OCI-LY7 (cell line): ENCODE measurements around the gene CELF4. TPM values are rescaled to one million over a fixed set of nuclear protein-coding genes. Genes with fewer than 3 reads are reported as not detected.

Experiments
- BruUV-seq: library from RNA; stranded (reverse); fragments of 400-500 nt; replicated peaks from 2 replicates; lab custom pipeline; 2021; lab: Mats Ljungman, UMichigan
- CTCF ChIA-PET: fragments of 300-600 bp; sonication (Branson Sonifier 250); formaldehyde crosslinking; loops from one replicate; lab custom pipeline; 2022; ENCODE audit warnings: antibody characterized with exemption; ENCODE audit not compliant: unreplicated experiment; lab: Charles Lee
- POLR2A ChIA-PET: fragments of 300-600 bp; sonication (Branson Sonifier 250); formaldehyde crosslinking; loops from one replicate; lab custom pipeline; 2022; ENCODE audit warnings: antibody characterized with exemption; lab: Charles Lee
- DNase-seq: peaks from one replicate; pipeline ENCODE4 v3.0.0-alpha.2; 2015; ENCODE audit warnings: low spot score
- H2AFZ ChIP-seq: fragments of 200-600 bp; sonication (generic), shearing (Covaris generic); 2 replicates; pipeline ENCODE4 v1.6.1; 2014; ENCODE audit warnings: mild to moderate bottlenecking, antibody characterized with exemption, low read length, moderate library complexity
- H3K27ac ChIP-seq: fragments of 200-600 bp; sonication (generic); 2 replicates; pipeline ENCODE4 v1.5.1; 2014; ENCODE audit warnings: mixed run types, low read depth, mild to moderate bottlenecking, moderate library complexity, low read length, inconsistent platforms; ENCODE audit not compliant: poor library complexity, severe bottlenecking
- H3K36me3 ChIP-seq: fragments of 200-600 bp; sonication (generic); 2 replicates; pipeline ENCODE4 v1.6.1; 2014; ENCODE audit warnings: mild to moderate bottlenecking, antibody characterized with exemption, low read length, moderate library complexity, mixed read lengths; ENCODE audit not compliant: insufficient read depth
- H3K4me1 ChIP-seq: fragments of 200-600 bp; sonication (generic); 2 replicates; pipeline ENCODE4 v1.5.1; 2014; ENCODE audit warnings: mild to moderate bottlenecking, low read length; ENCODE audit not compliant: insufficient read depth, poor library complexity, severe bottlenecking
- H3K4me2 ChIP-seq: fragments of 200-600 bp; sonication (generic); 2 replicates; pipeline ENCODE4 v1.6.1; 2014; ENCODE audit warnings: mild to moderate bottlenecking, low read length
- H3K4me3 ChIP-seq: fragments of 200-600 bp; sonication (generic); 2 replicates; pipeline ENCODE4 v1.5.1; 2014; ENCODE audit warnings: mild to moderate bottlenecking, low read depth, low read length; ENCODE audit not compliant: poor library complexity, severe bottlenecking
- H3K79me2 ChIP-seq: fragments of 200-600 bp; sonication (generic); 2 replicates; pipeline ENCODE4 v1.6.1; 2016; ENCODE audit warnings: low read depth, mild to moderate bottlenecking, low read length, moderate library complexity, mixed read lengths; ENCODE audit not compliant: insufficient read depth
- H3K9me2 ChIP-seq: fragments of 200-600 bp; sonication (generic); 2 replicates; pipeline ENCODE4 v1.6.1; 2016; ENCODE audit warnings: mild to moderate bottlenecking, low read length, mixed read lengths; ENCODE audit not compliant: insufficient read depth
- H3K9me3 ChIP-seq: fragments of 200-600 bp; sonication (generic); 2 replicates; pipeline ENCODE4 v1.6.1; 2014; ENCODE audit warnings: mild to moderate bottlenecking, mixed run types, low read length, mixed read lengths
- H4K20me1 ChIP-seq: fragments of 200-600 bp; sonication (generic); 2 replicates; pipeline ENCODE4 v1.6.1; 2014; ENCODE audit warnings: mild to moderate bottlenecking, antibody characterized with exemption, low read length, moderate library complexity, mixed read lengths; ENCODE audit not compliant: insufficient read depth
- EZH2phosphoT487 ChIP-seq: fragments of 200-600 bp; sonication (generic); IDR thresholded peaks from 2 replicates; pipeline ENCODE4 v1.6.1; 2018; ENCODE audit warnings: low read depth, borderline replicate concordance, mild to moderate bottlenecking, mixed run types, antibody characterized with exemption, low read length, moderate library complexity, mixed read lengths
- intact Hi-C: fragments of 100-400 bp; cut with micrococcal nuclease; formaldehyde crosslinking; loops from one replicate; pipeline ENCODE4 v1.10.0; 2022; ENCODE audit not compliant: unreplicated experiment
- total RNA-seq, 2 experiments: library from RNA; depleted of rRNA in 1 of 2; stranded (reverse); fragments of >200 nt in 1 of 2; shearing (Covaris generic) in 1 of 2; gene quantifications; 2 replicates each; pipeline ENCODE4 v1.2.3, GENCODE V29; 2014 to 2022
- TF ChIP-seq, protein P1 (sequence below): fragments of 200-600 bp; sonication (generic); conservative IDR thresholded peaks from 2 replicates; pipeline ENCODE4 v1.5.1; 2014; ENCODE audit warnings: mild to moderate bottlenecking, antibody characterized with exemption, low read length, moderate library complexity, mixed read lengths

Gene CELF4
- total RNA-seq, 2 experiments from 2014 or later, result not detected

DNA sequence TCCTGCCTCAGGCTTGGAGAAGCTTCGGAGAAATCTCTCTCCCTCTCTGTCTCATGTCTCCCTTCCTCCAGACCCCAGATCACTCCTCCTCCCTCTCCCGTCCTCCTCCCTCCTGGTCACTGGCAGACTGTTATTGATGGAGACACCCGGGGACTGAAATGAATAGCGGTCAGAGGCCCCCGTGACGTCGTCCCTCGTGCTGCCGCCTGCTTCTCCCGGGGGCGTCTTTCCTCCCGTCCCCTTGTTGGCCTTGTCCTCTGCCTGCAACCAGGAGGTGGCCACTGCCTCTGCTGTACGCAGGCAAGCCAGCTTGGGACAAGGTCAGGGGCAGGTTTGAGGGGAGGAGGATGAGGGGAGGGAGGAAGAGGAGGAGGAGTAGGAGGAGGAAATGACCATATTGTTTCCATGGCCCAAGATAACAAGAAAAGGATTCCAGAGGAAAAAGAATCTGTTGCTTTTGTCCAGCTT lies 78.2 kb downstream of the CELF4 start:
- BruUV-seq, result no TSS peak
- Histone ChIP-seq H3K9me2 (no peaks in the 10 kb centered on the region), H3K9me3 (no peaks in the 10 kb centered on the region), H3K36me3 (no peaks in the 10 kb centered on the region), H4K20me1 (no peaks in the 10 kb centered on the region), H3K79me2 (no peaks in the 10 kb centered on the region), H3K4me2 (no peak overlapping the region), H2AFZ (no peak overlapping the region), H3K4me3 (no peak overlapping the region), H3K4me1 (no peaks in the 10 kb centered on the region), H3K27ac (no peak overlapping the region)
- POLR2A ChIA-PET, result no interaction called here
- DNase-seq, result no peak
- TF ChIP-seq EZH2phosphoT487, result no peak
- TF ChIP-seq, protein P1, sequence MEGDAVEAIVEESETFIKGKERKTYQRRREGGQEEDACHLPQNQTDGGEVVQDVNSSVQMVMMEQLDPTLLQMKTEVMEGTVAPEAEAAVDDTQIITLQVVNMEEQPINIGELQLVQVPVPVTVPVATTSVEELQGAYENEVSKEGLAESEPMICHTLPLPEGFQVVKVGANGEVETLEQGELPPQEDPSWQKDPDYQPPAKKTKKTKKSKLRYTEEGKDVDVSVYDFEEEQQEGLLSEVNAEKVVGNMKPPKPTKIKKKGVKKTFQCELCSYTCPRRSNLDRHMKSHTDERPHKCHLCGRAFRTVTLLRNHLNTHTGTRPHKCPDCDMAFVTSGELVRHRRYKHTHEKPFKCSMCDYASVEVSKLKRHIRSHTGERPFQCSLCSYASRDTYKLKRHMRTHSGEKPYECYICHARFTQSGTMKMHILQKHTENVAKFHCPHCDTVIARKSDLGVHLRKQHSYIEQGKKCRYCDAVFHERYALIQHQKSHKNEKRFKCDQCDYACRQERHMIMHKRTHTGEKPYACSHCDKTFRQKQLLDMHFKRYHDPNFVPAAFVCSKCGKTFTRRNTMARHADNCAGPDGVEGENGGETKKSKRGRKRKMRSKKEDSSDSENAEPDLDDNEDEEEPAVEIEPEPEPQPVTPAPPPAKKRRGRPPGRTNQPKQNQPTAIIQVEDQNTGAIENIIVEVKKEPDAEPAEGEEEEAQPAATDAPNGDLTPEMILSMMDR, result no peak
- intact Hi-C loops, result no loop called here
- CTCF ChIA-PET, result no interaction called here

DNA sequence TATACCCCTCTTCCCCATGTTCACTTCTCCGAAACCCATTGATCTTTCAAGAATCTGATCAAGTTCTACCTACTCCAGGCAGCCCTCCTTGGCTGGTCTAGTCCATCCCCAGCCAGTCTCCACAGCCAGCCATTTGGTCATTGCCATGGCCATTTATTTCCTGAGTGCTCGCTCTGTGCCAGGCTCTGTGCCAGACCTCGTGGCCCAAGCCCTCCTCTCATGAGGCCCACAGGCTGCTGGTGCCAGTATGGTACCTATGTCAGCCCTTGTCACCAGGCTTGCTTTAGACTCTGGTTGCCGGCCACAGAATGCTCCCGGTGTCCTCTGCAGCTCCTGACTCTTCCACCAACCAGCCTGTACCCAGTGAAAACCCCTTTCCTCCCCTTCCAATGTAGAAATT lies 78.8 kb downstream of the CELF4 start:
- POLR2A ChIA-PET, result no interaction called here
- TF ChIP-seq, protein P1, result no peak
- no peak for TF ChIP-seq EZH2phosphoT487
- no peak overlapping the region for H2AFZ ChIP-seq
- CTCF ChIA-PET, result no interaction called here
- intact Hi-C loops, result no loop called here
- H3K4me1 ChIP-seq, result no peaks in the 10 kb centered on the region
- no TSS peak for BruUV-seq
- no peak for DNase-seq
- no peak overlapping the region for H3K4me3 ChIP-seq
- no peaks in the 10 kb centered on the region for H3K36me3 ChIP-seq
- no peaks in the 10 kb centered on the region for H3K9me2 ChIP-seq
- no peaks in the 10 kb centered on the region for H3K9me3 ChIP-seq
- H3K79me2 ChIP-seq, result no peaks in the 10 kb centered on the region
- H3K4me2 ChIP-seq, result no peak overlapping the region
- no peaks in the 10 kb centered on the region for H4K20me1 ChIP-seq
- H3K27ac ChIP-seq, result no peak overlapping the region

GRCh38 chr18:37484983-37485834 lies 80.4 kb downstream of the CELF4 start:
- Histone ChIP-seq H3K27ac (no peak overlapping the region), H3K36me3 (no peaks in the 10 kb centered on the region), H2AFZ (no peak overlapping the region), H3K4me2 (no peak overlapping the region), H3K9me2 (no peaks in the 10 kb centered on the region), H4K20me1 (no peaks in the 10 kb centered on the region), H3K9me3 (no peaks in the 10 kb centered on the region), H3K4me3 (no peak overlapping the region), H3K4me1 (no peaks in the 10 kb centered on the region), H3K79me2 (no peaks in the 10 kb centered on the region)
- ChIA-PET CTCF (no interaction called here), POLR2A (no interaction called here)
- TF ChIP-seq, protein P1, result no peak
- TF ChIP-seq EZH2phosphoT487, result no peak
- no peak for DNase-seq
- intact Hi-C loops, result no loop called here
- no TSS peak for BruUV-seq
